GM19372 (cell line): ENCODE results near the gene SPANXN3.
"Not testable (repeated sequence)": the region's sequence is repeated elsewhere in the genome, so short reads cannot be mapped to it uniquely, and the experiment has no call there.

Source experiments
- ATAC-seq: cut with Tn5 transposase; IDR thresholded peaks from one replicate; pipeline ENCODE4 v1.9.1; 2021; ENCODE audit warnings: mild to moderate bottlenecking, low read depth, moderate library complexity; ENCODE audit not compliant: unreplicated experiment

SPANXN3 gene, protein sequence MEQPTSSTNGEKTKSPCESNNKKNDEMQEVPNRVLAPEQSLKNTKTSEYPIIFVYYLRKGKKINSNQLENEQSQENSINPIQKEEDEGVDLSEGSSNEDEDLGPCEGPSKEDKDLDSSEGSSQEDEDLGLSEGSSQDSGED

DNA sequence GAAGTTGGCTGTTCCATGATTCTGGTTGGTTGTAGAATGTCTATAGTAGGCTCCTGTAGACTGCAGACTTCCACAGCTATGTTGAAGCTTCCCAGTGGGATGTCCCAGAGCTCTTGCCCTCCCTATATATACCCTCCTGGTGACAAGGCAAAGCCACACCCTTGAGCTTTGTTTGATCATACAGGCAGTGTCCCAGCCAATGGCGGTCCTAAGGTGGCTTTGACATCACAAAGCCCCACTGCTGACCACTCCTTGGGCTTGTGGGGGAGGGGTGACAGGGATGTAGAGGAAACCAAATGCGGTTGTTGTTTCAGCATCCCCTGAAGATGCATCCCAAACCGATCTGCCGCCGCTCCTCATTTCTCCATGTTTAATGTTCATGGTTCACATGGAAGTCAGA lies at the start of gene SPANXN3:
SPANXN3 (minus strand) TSS at position 101 of the 400 bp plus-strand sequence; CDS start at position 17, 84 bp downstream.
- ATAC-seq, result not testable (repeated sequence)

DNA sequence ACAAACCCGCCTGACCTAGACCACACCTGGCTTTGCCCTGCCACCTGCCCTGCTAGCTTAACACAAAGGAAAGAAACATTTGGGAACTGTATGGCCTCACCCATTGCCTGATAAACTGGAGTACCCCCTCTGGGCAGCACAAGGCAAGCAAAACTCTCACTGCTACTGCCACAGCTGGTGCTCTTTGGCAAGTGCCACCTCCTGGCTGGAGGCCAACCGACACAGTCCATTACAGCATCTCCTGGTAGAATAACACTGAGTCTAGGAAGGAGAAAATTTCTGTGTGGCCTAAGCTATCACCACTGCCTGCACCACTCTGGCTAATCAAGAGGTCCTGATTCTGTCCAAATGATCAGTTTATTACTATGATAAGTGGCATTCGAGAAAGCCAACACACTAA lies 18.9 kb upstream of the SPANXN3 start:
- ATAC-seq, result no peak

DNA sequence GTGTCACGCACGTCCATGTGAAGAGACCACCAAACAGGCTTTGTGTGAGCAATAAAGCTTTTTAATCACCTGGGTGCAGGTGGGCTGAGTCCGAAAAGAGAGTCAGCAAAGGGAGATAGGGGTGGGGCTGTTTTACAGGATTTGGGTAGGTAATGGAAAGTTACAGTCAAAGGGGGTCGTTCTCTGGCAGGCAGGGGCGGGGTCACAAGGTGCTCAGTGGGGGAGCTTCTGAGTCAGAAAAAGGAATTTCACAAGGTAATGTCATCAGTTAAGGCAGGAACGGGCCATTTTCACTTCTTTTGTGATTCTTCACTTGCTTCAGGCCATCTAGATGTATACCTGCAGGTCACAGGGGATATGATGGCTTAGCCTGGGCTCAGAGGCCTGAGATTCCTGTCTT lies 15.1 kb downstream of the SPANXN3 start:
- not testable (repeated sequence) for ATAC-seq

DNA sequence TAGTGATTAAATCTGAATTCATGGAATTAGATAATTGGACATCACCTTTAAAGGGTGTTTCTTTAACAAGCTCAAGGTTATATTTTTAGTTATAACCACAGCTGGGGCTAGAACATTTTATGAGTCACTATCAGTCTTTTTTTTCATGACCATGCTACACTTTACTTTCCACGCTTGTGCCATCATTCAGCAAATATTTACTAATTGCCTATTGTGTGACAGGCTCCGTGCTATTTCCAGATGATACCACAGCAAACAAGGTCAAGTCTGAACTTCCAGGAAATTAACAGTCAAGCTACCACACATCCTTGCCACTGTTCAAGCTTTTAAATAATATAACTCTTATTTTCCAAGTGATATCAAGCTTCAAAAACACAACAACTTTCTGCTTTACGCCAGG lies 16.5 kb downstream of the SPANXN3 start:
- ATAC-seq, result no peak

DNA sequence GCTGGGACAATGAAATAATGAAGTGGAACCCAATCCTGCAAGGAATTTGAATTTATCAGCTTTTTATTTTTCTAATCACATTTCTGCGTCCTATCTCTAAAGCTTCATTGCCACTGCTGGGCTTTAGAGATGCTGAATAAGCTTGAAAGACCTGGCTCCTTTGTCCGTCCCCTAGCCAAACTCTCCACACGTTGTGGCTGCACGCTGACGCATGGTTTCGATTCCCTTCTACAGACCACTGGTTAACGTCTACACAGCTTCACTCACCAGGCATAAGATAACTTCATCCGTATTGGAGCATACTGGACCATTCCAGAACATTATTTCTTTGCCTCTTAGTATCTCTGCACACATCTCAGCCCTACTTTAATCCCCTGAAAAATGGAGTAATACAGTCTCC lies 31.2 kb downstream of the SPANXN3 start:
- no peak for ATAC-seq

DNA sequence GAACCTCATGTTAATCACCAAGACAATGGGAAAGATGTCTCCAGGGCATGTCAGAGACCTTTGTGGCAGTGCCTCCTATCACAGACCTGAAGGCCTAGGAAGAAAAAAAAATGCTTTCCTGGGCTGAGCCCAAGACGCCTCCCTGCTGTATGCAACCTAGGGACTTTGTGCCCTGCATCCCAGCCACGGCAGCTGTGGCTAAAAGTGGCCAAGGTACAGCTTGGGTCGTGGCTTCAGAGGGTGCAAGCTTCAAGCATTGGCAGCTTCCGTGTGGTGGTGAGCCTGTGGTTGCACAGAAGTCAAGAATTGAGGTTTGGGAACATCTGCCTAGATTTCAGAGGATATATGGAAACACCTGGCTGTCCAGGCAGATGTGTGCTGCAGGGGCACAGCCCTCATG lies 40.5 kb downstream of the SPANXN3 start:
- ATAC-seq, result no peak

DNA sequence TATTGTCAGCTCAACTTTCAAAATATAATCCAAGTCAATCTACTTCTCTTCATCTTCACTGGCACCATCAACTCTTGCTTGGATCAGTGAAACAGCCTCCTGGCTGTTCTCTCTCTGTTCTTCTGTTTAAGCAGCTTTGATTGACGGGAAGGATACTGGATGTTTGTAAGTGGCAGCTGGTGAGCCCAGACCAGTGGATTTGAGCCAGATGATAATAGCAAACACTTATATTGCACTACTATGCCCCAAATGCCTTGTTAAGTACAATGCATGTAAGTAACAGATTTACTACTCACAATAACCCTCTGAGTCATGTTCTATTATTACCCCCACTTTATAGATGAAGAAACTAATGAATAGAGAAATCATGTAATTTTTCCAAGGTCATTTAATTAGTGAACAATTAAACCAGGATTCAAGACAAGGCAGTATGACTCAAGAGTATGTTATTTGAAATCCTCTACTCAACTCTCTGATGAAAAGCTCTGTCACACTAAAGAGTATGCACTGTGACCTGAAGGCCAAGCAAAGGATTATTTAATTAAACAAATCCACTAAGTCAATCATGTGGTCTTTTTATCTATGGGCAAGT lies 44.8 kb downstream of the SPANXN3 start:
- ATAC-seq, result no peak

DNA sequence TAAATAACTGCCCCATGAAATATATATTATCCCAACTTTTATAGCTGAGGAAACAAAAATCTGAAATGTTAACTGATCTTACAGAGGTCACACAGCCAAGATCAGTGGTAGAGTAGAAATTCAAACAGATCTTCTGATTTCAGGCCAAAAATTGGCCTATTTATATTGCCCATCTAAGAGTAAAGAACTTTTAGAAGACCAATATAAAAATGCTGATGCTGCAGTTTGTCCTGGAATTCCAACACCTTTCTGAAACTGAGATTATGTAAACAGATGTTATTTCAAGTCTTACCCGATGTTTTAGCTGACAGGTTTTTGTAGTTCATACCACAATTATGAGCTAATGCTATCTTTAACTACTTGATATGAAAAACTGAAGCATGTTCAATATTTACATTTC lies 51.1 kb downstream of the SPANXN3 start:
- ATAC-seq, result no peak

DNA sequence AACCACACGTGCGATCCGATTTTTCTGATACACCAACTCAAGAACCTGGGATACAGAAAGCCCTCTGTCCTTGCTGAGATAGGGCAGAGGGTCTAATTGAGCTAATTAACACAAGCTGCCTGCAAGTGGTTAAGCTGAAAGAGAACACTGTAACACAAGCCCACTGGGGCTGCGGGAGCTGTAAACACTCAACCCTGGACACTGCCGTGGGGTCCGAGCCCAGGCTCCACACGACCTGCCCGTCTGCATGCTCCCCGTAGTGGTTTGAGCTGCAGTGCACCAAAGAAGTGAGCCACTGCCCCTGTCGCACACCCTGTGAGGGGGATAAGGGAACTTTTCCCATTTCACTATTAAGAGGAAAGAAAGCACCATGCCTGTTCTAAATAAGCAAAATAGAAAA lies 54.6 kb downstream of the SPANXN3 start:
- ATAC-seq, result no peak

DNA sequence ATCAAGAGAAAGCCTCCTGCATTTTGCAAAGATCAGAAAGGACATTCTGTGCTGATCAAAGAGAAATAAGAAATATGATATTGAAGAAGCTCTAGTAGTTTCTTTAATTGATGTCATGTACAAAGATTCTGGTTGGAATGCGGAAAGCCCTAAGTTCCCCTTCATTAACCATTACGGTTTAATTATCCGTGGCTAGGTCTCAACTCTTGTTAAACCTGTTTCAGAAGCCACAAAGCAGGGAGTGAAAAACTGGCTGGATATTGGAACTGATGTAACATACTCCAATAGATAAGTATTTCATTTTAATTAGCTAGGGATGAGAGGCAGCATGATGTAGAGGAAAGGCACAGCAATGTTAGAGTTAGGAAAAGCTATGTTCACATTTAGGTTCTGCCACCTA lies 55.7 kb downstream of the SPANXN3 start:
- no peak for ATAC-seq
